Measurements from ENCODE around the gene UMOD.

UMOD gene

DNA sequence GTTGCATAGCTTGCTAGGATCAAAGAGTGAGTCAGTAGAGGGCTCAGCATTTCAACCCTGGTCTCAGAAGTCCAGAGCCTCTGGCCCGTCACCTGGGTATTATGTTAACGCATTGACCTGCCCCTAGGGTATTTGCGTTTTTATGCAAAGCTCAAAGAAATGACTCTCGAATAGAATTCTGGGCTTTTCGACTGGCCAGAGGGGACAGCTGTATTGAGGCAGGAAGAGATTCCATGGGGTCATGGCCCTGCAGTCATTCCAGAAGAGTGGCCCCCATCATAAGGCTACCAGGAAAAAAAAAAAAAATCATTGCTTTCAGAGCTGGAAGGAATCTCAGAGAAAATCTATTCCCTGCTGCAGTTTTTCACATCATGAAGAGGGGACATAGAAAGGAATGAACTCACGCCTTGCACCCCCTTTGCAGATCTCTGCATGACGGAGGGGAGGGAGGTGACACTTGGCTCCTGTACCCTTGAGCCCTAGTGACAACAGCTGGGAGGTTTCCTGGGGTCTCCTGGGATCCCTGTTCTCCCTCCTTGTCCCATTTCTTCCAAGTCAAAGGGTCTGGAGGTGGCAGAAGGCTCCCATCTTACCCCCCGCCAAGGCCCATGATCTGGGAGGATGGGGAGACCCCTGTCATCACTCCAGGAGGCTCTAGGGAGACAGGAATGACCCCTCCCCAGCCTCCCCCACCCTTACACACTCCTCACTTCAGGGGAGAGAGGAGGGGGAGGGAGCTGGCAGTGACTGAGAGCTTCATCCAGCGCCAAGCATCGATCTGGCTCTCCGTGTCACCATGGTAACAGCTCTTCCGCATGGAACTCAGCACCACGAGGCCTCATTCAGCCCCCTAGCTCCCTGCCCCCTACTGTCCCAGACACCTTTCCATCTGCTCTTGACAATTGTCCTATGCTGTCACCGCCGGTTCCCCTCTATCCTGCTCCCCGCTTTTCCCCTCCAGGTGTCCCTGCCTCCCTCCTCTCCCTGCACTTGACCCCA lies 61.0 kb downstream of the UMOD start:
- DNase-seq, result no peak

- DNase-seq, result no peak
Measured at GRCh38 chr16:20289571-20289970, 62.9 kb downstream of the UMOD start.

DNA sequence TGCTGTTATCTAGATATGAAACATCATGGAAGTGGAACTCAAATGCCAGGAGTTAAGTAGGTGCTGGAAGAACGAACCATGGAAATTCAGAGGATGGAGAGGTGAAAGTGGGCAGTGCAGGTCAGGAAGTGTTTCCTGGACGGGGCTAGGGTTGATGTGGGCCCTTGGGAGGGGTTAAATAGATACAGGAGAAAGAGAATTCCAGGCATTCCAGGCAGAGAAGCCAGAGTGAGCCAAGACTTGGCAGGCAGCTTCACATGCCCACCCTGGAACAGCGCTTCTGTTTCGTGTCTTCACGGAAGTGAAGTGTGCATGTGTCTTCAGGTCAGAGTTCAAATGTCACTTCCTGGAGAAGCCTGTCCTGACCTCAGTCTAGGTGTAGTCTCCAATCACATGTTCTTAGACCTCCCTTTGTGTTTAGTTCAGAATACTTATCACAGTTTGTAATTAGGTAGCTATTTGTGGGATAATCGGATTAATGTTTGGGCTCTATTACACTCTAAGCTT lies 66.5 kb downstream of the UMOD start:
- DNase-seq, result no peak

All from stimulated activated CD8-positive, alpha-beta memory T cell treated with anti-CD3 and anti-CD28 coated beads, Interleukin-4, amount 100 ng/mL, for 48 hours (primary cell).